ENCODE results near the gene GMEB2.

The GMEB2 gene

GRCh38 chr20:63586797-63587196 lies 40.1 kb downstream of the GMEB2 start:
- no peak overlapping the region for H3K4me3 ChIP-seq (ENCODE audit: control insufficient read depth, low read depth, low read length)
- no peak for TF ChIP-seq CTCF (conservative IDR thresholded peaks at IDR 0.05; ENCODE audit: control insufficient read depth, insufficient read depth, low read depth, low read length)
- no peak for DNase-seq (ENCODE audit: low read depth)

- no peak overlapping the region for H3K4me3 ChIP-seq (ENCODE audit: control insufficient read depth, low read depth, low read length)
- no peak for DNase-seq (ENCODE audit: low read depth)
- TF ChIP-seq CTCF (conservative IDR thresholded peaks at IDR 0.05; ENCODE audit: control insufficient read depth, insufficient read depth, low read depth, low read length): no peak
Observed at GRCh38 chr20:63585616-63586565, 41.0 kb downstream of the GMEB2 start.

- no peak for TF ChIP-seq CTCF (conservative IDR thresholded peaks at IDR 0.05; ENCODE audit: control insufficient read depth, insufficient read depth, low read depth, low read length)
- DNase-seq (ENCODE audit: low read depth): no peak
- H3K4me3 ChIP-seq (ENCODE audit: control insufficient read depth, low read depth, low read length): no peak overlapping the region
Observed at GRCh38 chr20:63582382-63583063, 44.4 kb downstream of the GMEB2 start.

GRCh38 chr20:63580796-63581461 lies 46.0 kb downstream of the GMEB2 start:
- H3K4me3 ChIP-seq (ENCODE audit: control insufficient read depth, low read depth, low read length): no peak overlapping the region
- peak; percentile 60 for DNase-seq (ENCODE audit: low read depth)
- peak; percentile 47 for TF ChIP-seq CTCF (conservative IDR thresholded peaks at IDR 0.05; ENCODE audit: control insufficient read depth, insufficient read depth, low read depth, low read length)

- H3K4me3 ChIP-seq (ENCODE audit: control insufficient read depth, low read depth, low read length): no peak overlapping the region
- TF ChIP-seq CTCF (conservative IDR thresholded peaks at IDR 0.05; ENCODE audit: control insufficient read depth, insufficient read depth, low read depth, low read length): no peak
- no peak for DNase-seq (ENCODE audit: low read depth)
Observed at GRCh38 chr20:63579017-63579694, 47.7 kb downstream of the GMEB2 start.
